HepG2 (cell line): ENCODE measurements around the gene ZMIZ1. TPM values are rescaled to one million over a fixed set of nuclear protein-coding genes. Genes with fewer than 3 reads are reported as not detected.

Experiments used
- BRCA1 ChIP-seq: sonication (generic); formaldehyde crosslinking; IDR thresholded peaks from 2 replicates; pipeline ENCODE4 v1.4.0; 2020; ENCODE audit warnings: missing genetic modification reagents
- FOXK1 ChIP-seq: sonication (generic); formaldehyde crosslinking; IDR thresholded peaks from 2 replicates; pipeline ENCODE4 v1.4.0; 2020; ENCODE audit warnings: low read depth, missing genetic modification reagents, borderline replicate concordance
- HNRNPL ChIP-seq: fragments of 200-400 bp; formaldehyde crosslinking; IDR thresholded peaks from 2 replicates; pipeline ENCODE4 v1.6.1; 2017; ENCODE audit warnings: mild to moderate bottlenecking, low read depth, low read length
- KLF15 ChIP-seq: sonication (generic); formaldehyde crosslinking; IDR thresholded peaks from 2 replicates; pipeline ENCODE4 v1.8.1; 2023; ENCODE audit warnings: borderline replicate concordance, mild to moderate bottlenecking, inconsistent platforms, missing genetic modification reagents, mixed read lengths
- NCOA2 ChIP-seq: sonication (generic); formaldehyde crosslinking; IDR thresholded peaks from 2 replicates; pipeline ENCODE4 v1.8.0; 2022; ENCODE audit warnings: inconsistent platforms
- SMARCC2 ChIP-seq: fragments of 450-650 bp; IDR thresholded peaks from 2 replicates; pipeline ENCODE4 v1.6.1; 2017; ENCODE audit warnings: antibody characterized with exemption, mild to moderate bottlenecking
- ZBTB4 ChIP-seq: sonication (generic); formaldehyde crosslinking; IDR thresholded peaks from 2 replicates; pipeline ENCODE4 v1.4.0; 2020; ENCODE audit warnings: missing genetic modification reagents, mild to moderate bottlenecking, borderline replicate concordance
- ZFX ChIP-seq: sonication (generic); formaldehyde crosslinking; IDR thresholded peaks from 2 replicates; pipeline ENCODE4 v1.4.0; 2020; ENCODE audit warnings: mild to moderate bottlenecking, low read depth, missing genetic modification reagents, moderate library complexity
- ZNF136 ChIP-seq: sonication (generic); formaldehyde crosslinking; IDR thresholded peaks from 2 replicates; pipeline ENCODE4 v1.8.1; 2022; ENCODE audit warnings: low read depth, mild to moderate bottlenecking, moderate library complexity, missing genetic modification reagents
- ZNF24 ChIP-seq: fragments of 450-650 bp; IDR thresholded peaks from 2 replicates; pipeline ENCODE4 v1.6.1; 2017; ENCODE audit warnings: antibody characterized with exemption, mild to moderate bottlenecking
- ZNF484 ChIP-seq: sonication (generic); formaldehyde crosslinking; IDR thresholded peaks from 2 replicates; pipeline ENCODE4 v1.5.1; 2020; ENCODE audit warnings: mild to moderate bottlenecking, low read depth, missing genetic modification reagents, borderline replicate concordance
- ZNF496 ChIP-seq: sonication (generic); formaldehyde crosslinking; IDR thresholded peaks from 2 replicates; pipeline ENCODE4 v1.8.1; 2023; ENCODE audit warnings: mild to moderate bottlenecking, moderate library complexity, missing genetic modification reagents; ENCODE audit not compliant: insufficient replicate concordance
- ZNF687 ChIP-seq: sonication (generic); formaldehyde crosslinking; IDR thresholded peaks from 2 replicates; pipeline ENCODE4 v1.5.1; 2020; ENCODE audit warnings: mild to moderate bottlenecking, missing genetic modification reagents, moderate library complexity
- ZNF75D ChIP-seq: sonication (generic); formaldehyde crosslinking; IDR thresholded peaks from 2 replicates; pipeline ENCODE4 v1.8.1; 2023; ENCODE audit warnings: missing genetic modification reagents, mild to moderate bottlenecking, borderline replicate concordance
- ZNF770 ChIP-seq: sonication (generic); formaldehyde crosslinking; IDR thresholded peaks from 2 replicates; pipeline ENCODE4 v1.5.0; 2020; ENCODE audit warnings: mild to moderate bottlenecking, missing genetic modification reagents
- ZNF782 ChIP-seq: sonication (generic); formaldehyde crosslinking; IDR thresholded peaks from 2 replicates; pipeline ENCODE4 v1.4.0; 2020; ENCODE audit warnings: missing genetic modification reagents, mild to moderate bottlenecking, borderline replicate concordance
- polyA plus RNA-seq, 8 experiments: library from polyadenylated mRNA; depleted of rRNA in 3 of 8; stranded (reverse) in 7 of 8; unstranded in 1 of 8; fragments of >200 nt; fragmentation: Illumina TruSeq in 4 of 8; extraction: Trizol in 4 of 8; gene quantifications; 2 replicates each; pipeline versions ENCODE4 v1.2.1 to v1.2.3, GENCODE V29; 2011 to 2016; ENCODE audit warnings: low read depth in 4 of 8, missing spikeins in 1 of 8, mixed read lengths in 1 of 8; ENCODE audit not compliant: insufficient read depth in 1 of 8
- total RNA-seq, 5 experiments: library from RNA; depleted of rRNA; stranded (reverse); fragments of >200 nt; fragmentation: Illumina TruSeq; extraction: Trizol; gene quantifications; 2 replicates each; pipeline ENCODE4 v1.2.3, GENCODE V29; 2016; ENCODE audit warnings: low read depth in 1 of 5

The ZMIZ1 gene
- total and polyA plus RNA-seq, 2 of the 13 experiments (the other 11 are each of a cell fraction or from before 2014, with no cell fraction given): 5.3 to 10.2 TPM

- TF ChIP-seq ZNF484 (CRISPR knock-in tag) (no peak), ZNF770 (CRISPR knock-in tag) (peak; percentile 56; the same call in 1 of the 2 replicates), SMARCC2 (no peak), ZNF782 (CRISPR knock-in tag) (no peak), HNRNPL (no peak), KLF15 (CRISPR knock-in tag) (no peak), ZNF136 (CRISPR knock-in tag) (no peak), BRCA1 (CRISPR knock-in tag) (no peak), ZNF496 (CRISPR knock-in tag) (no peak), ZBTB4 (CRISPR knock-in tag) (peak; percentile 62; the same call in 1 of the 2 replicates), ZNF24 (no peak), ZNF687 (CRISPR knock-in tag) (peak; percentile 62), NCOA2 (CRISPR knock-in tag) (no peak), ZFX (CRISPR knock-in tag) (peak; percentile 40; the same call in 1 of the 2 replicates), FOXK1 (no peak), ZNF75D (CRISPR knock-in tag) (no peak)
These were observed 192.3 kb downstream of the ZMIZ1 start (continued) for GRCh38 chr10:79260811-79261740.
